ENCODE measurements around the gene NACC1. TPM values are rescaled to one million over a fixed set of nuclear protein-coding genes. Genes with fewer than 3 reads are reported as not detected.

Gene NACC1
- total and polyA plus RNA-seq, 2 of the 13 experiments (the other 11 are each of a cell fraction or from before 2014, with no cell fraction given): 31.8 to 42.3 TPM

DNA sequence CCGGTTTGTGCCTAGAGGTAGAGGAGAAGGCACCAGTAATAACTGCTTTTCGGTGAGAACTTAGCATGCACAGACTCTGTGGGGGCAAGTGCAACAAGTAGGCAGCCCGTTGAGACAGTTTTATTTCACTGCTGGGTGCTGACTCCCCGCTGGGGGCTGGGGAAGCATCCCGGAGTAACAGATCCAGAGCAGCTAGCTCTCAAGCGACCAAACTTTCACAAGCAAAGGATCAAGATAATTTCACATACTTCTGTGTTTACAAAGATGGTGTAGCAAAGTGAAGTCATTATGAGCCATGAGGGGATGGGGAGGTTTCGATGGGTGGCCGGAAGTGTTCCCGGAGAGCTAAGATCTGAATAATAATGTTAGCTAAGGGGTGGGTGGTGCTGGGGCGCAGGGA is 2.8 kb downstream of the NACC1 start (continued):
- no peak for TF ChIP-seq SNRNP70 (IDR thresholded peaks at IDR 0.05; ENCODE audit: low read depth, low read length)

DNA sequence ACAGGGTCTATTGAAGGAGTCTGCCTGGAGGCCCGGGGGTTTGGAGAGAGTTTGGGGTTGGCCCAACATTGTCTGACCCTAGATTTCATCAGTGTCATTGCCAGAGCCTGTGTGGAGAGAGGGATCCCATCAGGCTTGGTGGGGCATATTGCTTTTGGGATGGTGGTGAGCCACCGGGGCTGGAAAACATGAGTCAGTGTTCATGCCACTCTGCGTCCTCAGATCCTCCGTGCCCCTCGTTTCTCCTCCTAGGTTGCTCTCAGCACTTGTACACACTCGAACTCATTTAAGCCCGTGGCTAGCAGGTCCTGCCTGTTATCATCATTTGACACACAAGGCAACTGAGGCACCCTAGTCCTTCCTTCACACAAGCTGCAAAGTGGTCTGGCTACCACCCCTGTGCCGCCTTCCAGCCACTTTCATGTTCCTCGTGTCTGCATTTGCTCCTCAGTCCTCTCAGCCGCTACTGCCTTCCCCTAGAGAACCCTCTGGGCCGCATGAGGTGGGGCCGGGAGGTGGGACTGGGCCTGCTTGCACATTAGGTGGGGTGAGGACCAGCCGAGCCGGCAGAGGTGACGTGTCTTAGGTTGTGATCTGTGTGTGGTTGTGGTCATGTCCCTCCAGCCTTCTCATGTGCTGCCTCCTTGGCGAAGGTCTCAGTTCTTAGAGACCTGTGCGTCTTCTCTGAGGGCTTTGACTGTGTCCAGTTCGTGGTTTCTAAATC is 3.6 kb downstream of the NACC1 start:
- H3K36me3 ChIP-seq (replicated peaks in 1 of 2; ENCODE audit: control insufficient read depth in 1 of 2, insufficient read depth in 2 of 2, low read length in 2 of 2): peaks cover 8 to 39% of the 10 kb centered on the region in 2 experiments; a peak in 4 of 5 replicates
- ATAC-seq (no peak), DNase-seq (ENCODE audit: low spot score) (no peak), FAIRE-seq (no peak)
- 94% methylated on average over 13 of the region's 18 CpGs for WGBS (ENCODE audit: low lambda C conversion rate)
- peaks cover 30% of the 10 kb centered on the region for H3K4me1 ChIP-seq (ENCODE audit: insufficient read depth, low read length)
- no peaks in the 10 kb centered on the region for H3K9me3 ChIP-seq (ENCODE audit: low read length)
- H2AFZ ChIP-seq (ENCODE audit: low read length): no peak overlapping the region
- no peaks in the 10 kb centered on the region; a peak in 1 of 5 replicates for H3K27me3 ChIP-seq (ENCODE audit: control insufficient read depth in 1 of 2, insufficient read depth in 2 of 2, low read length in 2 of 2)
- H3K27ac ChIP-seq (ENCODE audit: extremely low read length, insufficient read depth, low read length): no peak overlapping the region
- intact Hi-C loops (cut with micrococcal nuclease; ENCODE audit: unreplicated experiment) (no loop called here), in situ Hi-C loops (cut with HindIII; ENCODE audit: extremely low pct_ligation_motif_present, low pct_unique_long_range_greater_than_20kb) (no loop called here)
- H4K20me1 ChIP-seq (ENCODE audit: insufficient read depth, low read length): peaks cover 22% of the 10 kb centered on the region
- H3K4me2 ChIP-seq (ENCODE audit: low read depth, low read length): no peak overlapping the region
- H3K9ac ChIP-seq (ENCODE audit: insufficient read depth, low read depth, low read length): no peak overlapping the region
- peaks cover 66% of the 10 kb centered on the region for H3K79me2 ChIP-seq (ENCODE audit: insufficient read depth, low read length)
- BruUV-seq (replicated peaks): no TSS peak
- no peak overlapping the region; a peak in 1 of 6 replicates for H3K4me3 ChIP-seq (replicated peaks in 1 of 3; ENCODE audit: insufficient read depth in 1 of 3, low read depth in 2 of 3, low read length in 3 of 3)
- TF ChIP-seq, protein P1, sequence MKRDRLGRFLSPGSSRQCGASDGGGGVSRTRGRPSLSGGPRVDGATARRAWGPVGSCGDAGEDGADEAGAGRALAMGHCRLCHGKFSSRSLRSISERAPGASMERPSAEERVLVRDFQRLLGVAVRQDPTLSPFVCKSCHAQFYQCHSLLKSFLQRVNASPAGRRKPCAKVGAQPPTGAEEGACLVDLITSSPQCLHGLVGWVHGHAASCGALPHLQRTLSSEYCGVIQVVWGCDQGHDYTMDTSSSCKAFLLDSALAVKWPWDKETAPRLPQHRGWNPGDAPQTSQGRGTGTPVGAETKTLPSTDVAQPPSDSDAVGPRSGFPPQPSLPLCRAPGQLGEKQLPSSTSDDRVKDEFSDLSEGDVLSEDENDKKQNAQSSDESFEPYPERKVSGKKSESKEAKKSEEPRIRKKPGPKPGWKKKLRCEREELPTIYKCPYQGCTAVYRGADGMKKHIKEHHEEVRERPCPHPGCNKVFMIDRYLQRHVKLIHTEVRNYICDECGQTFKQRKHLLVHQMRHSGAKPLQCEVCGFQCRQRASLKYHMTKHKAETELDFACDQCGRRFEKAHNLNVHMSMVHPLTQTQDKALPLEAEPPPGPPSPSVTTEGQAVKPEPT (CRISPR knock-in tag; IDR thresholded peaks at IDR 0.05; ENCODE audit: low read depth): no peak
- POLR2A ChIA-PET: no interaction called here
- CTCF ChIA-PET (ENCODE audit: low intra/inter-chr PET ratio, low total read pairs): no interaction called here

DNA sequence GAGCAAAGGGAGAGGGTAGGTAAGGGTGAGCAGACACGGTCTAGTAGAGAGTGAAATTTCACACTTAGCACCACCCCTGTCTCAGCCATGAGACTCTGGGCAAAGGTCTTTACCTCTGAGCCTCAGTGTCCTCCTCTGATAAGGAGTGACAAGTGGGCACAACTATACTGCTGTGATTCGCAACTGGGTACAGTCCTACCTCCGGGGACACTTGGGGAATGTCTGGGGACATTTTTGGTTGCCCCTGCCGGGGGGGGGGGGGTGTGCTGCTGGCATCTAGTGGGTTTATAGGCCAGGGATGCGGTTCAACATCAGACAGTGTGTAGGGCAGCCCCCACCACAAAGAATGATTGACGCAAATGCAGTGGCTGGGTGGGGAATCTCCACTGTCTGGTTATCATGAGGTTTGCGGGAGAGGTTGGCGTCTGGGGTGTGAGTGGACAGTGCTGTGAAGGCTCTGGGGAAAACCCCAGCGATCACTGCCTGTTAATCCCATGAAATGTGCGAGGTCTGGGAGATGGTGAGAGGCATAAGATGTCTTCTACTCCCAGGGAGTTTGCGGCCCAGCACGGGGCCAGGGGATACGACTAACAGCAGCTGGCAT is 4.3 kb downstream of the NACC1 start:
- Histone ChIP-seq H4K20me1 (ENCODE audit: insufficient read depth, low read length) (peaks cover 22% of the 10 kb centered on the region), H3K4me3 (replicated peaks in 1 of 3; ENCODE audit: insufficient read depth in 1 of 3, low read depth in 2 of 3, low read length in 3 of 3) (no peak overlapping the region), H3K36me3 (replicated peaks in 1 of 2; ENCODE audit: control insufficient read depth in 1 of 2, insufficient read depth in 2 of 2, low read length in 2 of 2) (peaks cover 8 to 40% of the 10 kb centered on the region in 2 experiments; a peak in 4 of 5 replicates), H3K27ac (ENCODE audit: extremely low read length, insufficient read depth, low read length) (no peak overlapping the region), H3K9me3 (ENCODE audit: low read length) (no peaks in the 10 kb centered on the region), H2AFZ (ENCODE audit: low read length) (no peak overlapping the region), H3K79me2 (ENCODE audit: insufficient read depth, low read length) (peaks cover 70% of the 10 kb centered on the region), H3K27me3 (ENCODE audit: control insufficient read depth in 1 of 2, insufficient read depth in 2 of 2, low read length in 2 of 2) (no peaks in the 10 kb centered on the region), H3K4me1 (ENCODE audit: insufficient read depth, low read length) (peaks cover 32% of the 10 kb centered on the region), H3K4me2 (ENCODE audit: low read depth, low read length) (no peak overlapping the region), H3K9ac (ENCODE audit: insufficient read depth, low read depth, low read length) (no peak overlapping the region)
- ChIA-PET POLR2A (no interaction called here), CTCF (ENCODE audit: low intra/inter-chr PET ratio, low total read pairs) (no interaction called here)
- intact Hi-C loops (cut with micrococcal nuclease; ENCODE audit: unreplicated experiment) (no loop called here), in situ Hi-C loops (cut with HindIII; ENCODE audit: extremely low pct_ligation_motif_present, low pct_unique_long_range_greater_than_20kb) (no loop called here)
- 98% methylated on average over 12 of the region's 13 CpGs for WGBS (ENCODE audit: low lambda C conversion rate)
- FAIRE-seq (no peak), DNase-seq (ENCODE audit: low spot score) (no peak), ATAC-seq (no peak)
- BruUV-seq (replicated peaks): no TSS peak
- TF ChIP-seq, protein P2, sequence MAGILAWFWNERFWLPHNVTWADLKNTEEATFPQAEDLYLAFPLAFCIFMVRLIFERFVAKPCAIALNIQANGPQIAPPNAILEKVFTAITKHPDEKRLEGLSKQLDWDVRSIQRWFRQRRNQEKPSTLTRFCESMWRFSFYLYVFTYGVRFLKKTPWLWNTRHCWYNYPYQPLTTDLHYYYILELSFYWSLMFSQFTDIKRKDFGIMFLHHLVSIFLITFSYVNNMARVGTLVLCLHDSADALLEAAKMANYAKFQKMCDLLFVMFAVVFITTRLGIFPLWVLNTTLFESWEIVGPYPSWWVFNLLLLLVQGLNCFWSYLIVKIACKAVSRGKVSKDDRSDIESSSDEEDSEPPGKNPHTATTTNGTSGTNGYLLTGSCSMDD (CRISPR knock-in tag; IDR thresholded peaks at IDR 0.05): no peak
- no peak for TF ChIP-seq ZNF703 (CRISPR knock-in tag; IDR thresholded peaks at IDR 0.05; ENCODE audit: borderline replicate concordance)

Measured in HepG2 (cell line).